Common myeloid progenitor, CD34-positive (primary cell): ENCODE data around the gene CEP128.

Experiments used
- CTCF ChIA-PET: fragments of 350-600 bp; sonication (Branson Sonifier 250); formaldehyde crosslinking; loops from one replicate; lab custom pipeline; 2021; ENCODE audit warnings: antibody characterized with exemption; lab: Charles Lee
- POLR2A ChIA-PET: fragments of 350-600 bp; sonication (Branson Sonifier 250); formaldehyde crosslinking; loops from one replicate; lab custom pipeline; 2021; ENCODE audit warnings: antibody characterized with exemption; lab: Charles Lee
- DNase-seq, 3 donors: peaks; one replicate each; pipeline versions ENCODE4 v3.0.0 to v3.0.0-alpha.2; 2013
- H3K27ac ChIP-seq, 2 experiments: 1 replicate in 1 of 2; 2 replicates in 1 of 2; pipeline ENCODE4 v1.7.0; 2013; ENCODE audit warnings: inconsistent platforms in 2 of 2, low read length in 2 of 2, mild to moderate bottlenecking in 2 of 2, low read depth in 1 of 2, moderate library complexity in 1 of 2; ENCODE audit not compliant: severe bottlenecking in 2 of 2, insufficient read depth in 1 of 2, poor library complexity in 1 of 2
- H3K27me3 ChIP-seq, 5 experiments: replicated peaks in 2 of 5; 1 replicate in 3 of 5; 2 replicates in 2 of 5; pipeline versions ENCODE4 v1.6.1 to v1.7.0; 2013; ENCODE audit warnings: low read length in 4 of 5, mild to moderate bottlenecking in 2 of 5, moderate library complexity in 2 of 5, inconsistent platforms in 1 of 5; ENCODE audit not compliant: insufficient read depth in 5 of 5, control insufficient read depth in 4 of 5
- H3K36me3 ChIP-seq, 4 experiments: 1 replicate in 2 of 4; 2 replicates in 2 of 4; pipeline versions ENCODE4 v1.6.1 to v1.7.0; 2013; ENCODE audit warnings: low read length in 3 of 4, control low read depth in 1 of 4, mild to moderate bottlenecking in 1 of 4; ENCODE audit not compliant: control insufficient read depth in 4 of 4, insufficient read depth in 4 of 4
- H3K4me1 ChIP-seq, 4 experiments: 1 replicate in 3 of 4; 2 replicates in 1 of 4; pipeline versions ENCODE4 v1.6.1 to v1.7.1; 2013; ENCODE audit warnings: low read length in 3 of 4, mild to moderate bottlenecking in 3 of 4, control low read depth in 1 of 4, inconsistent platforms in 1 of 4, moderate library complexity in 1 of 4; ENCODE audit not compliant: control insufficient read depth in 4 of 4, insufficient read depth in 4 of 4; ENCODE audit errors: control extremely low read depth in 1 of 4
- H3K4me3 ChIP-seq, 7 experiments: 1 replicate in 4 of 7; 2 replicates in 3 of 7; pipeline versions ENCODE4 v1.5.1 to v1.7.0; 2013; ENCODE audit warnings: mild to moderate bottlenecking in 7 of 7, low read length in 6 of 7, moderate library complexity in 6 of 7, inconsistent platforms in 2 of 7, low read depth in 2 of 7, control low read depth in 1 of 7; ENCODE audit not compliant: insufficient read depth in 4 of 7, control insufficient read depth in 1 of 7; ENCODE audit errors: extremely low read depth in 1 of 7
- H3K9me3 ChIP-seq, 5 experiments: 1 replicate in 4 of 5; 2 replicates in 1 of 5; pipeline versions ENCODE4 v1.6.1 to v1.7.1; 2013; ENCODE audit warnings: low read length in 4 of 5, mild to moderate bottlenecking in 2 of 5, inconsistent platforms in 1 of 5, low read depth in 1 of 5, moderate library complexity in 1 of 5; ENCODE audit not compliant: control insufficient read depth in 4 of 5, insufficient read depth in 2 of 5; ENCODE audit errors: control extremely low read depth in 1 of 5
- WGBS: methylation state at CpG from one replicate; pipeline ENCODE4 v1.1.5; 2013; ENCODE audit not compliant: insufficient coverage; 5-methylcytosine and 5-hydroxymethylcytosine counted together

CEP128 gene

DNA sequence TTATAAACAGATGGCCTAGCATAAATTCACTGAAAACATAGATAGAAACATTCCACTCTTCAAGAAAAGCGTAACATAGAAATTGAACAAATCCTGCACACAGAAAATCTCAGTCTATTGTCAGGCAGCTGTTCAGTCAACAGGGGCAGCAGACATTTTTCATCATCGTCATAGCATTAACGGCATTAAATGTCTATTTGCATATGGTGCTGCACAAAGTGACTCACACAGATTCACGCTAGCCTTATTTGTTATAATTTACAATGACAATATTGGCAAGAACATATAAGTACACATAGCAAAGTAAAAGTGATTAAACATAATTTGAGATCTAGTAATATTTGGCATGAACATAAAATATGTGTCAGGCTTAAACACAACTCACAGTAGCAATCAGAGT is 95.7 kb downstream of the CEP128 start:
- H3K27ac ChIP-seq = no peak overlapping the region
- H3K4me3 ChIP-seq = no peak overlapping the region
- CTCF ChIA-PET = interaction anchor here (0.6 kb wide), 2 partner anchors 487 to 528 kb away, joined by 3 to 4 read pairs; no protein-coding TSS in a partner anchor
- WGBS = 100% methylated on average over 1 of the region's 4 CpGs
- POLR2A ChIA-PET = no interaction called here
- no peaks in the 10 kb centered on the region for H3K27me3 ChIP-seq
- no peaks in the 10 kb centered on the region for H3K9me3 ChIP-seq
- no peaks in the 10 kb centered on the region for H3K36me3 ChIP-seq
- peaks cover 0 to 3% (median 0%) of the 10 kb centered on the region in 4 experiments for H3K4me1 ChIP-seq
- DNase-seq = no peak

DNA sequence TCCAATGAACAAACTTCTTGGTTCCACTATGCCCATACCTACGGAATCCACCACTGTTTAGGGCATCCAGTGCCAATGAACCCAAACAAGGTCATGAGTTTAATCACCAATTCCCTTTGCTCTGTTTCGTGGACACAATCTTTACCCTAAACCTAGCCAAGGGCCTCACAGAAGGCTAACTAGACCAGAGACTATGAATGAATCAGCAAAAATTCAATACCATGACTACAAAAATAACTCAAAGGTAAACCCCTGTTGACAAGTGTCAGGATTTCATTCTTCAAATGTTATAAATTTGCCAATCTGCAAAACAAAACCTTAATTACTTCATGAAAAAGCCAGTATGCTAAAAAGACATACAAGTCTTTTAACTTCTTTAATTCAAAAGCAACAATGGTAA is 96.7 kb downstream of the CEP128 start:
- Histone ChIP-seq H3K9me3 (no peaks in the 10 kb centered on the region), H3K4me1 (peaks cover 0 to 3% (median 0%) of the 10 kb centered on the region in 4 experiments), H3K36me3 (no peaks in the 10 kb centered on the region), H3K27me3 (no peaks in the 10 kb centered on the region), H3K4me3 (no peak overlapping the region), H3K27ac (no peak overlapping the region)
- POLR2A ChIA-PET = no interaction called here
- no peak for DNase-seq
- 100% methylated on average over 2 of the region's 2 CpGs for WGBS
- CTCF ChIA-PET = no interaction called here

DNA sequence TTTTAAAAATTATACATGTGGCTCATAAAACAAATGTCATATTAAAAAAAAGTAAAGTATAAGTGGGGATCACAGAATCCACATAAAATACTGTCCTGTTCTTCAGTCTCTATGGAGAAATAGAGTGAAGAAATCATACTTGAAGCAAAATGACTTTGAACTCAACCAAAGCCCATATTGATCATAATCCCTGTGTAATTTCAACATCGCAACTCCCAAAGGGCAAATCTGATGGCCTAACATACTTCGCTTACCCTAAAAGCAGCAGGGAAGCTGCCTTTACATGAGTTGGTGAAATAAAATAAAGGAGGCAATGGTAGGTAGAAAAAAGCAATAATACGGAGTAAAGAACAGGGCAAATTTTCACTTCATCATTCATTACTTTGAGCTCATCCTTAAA is 101.8 kb downstream of the CEP128 start:
- Histone ChIP-seq H3K36me3 (peaks cover 0 to 8% (median 1%) of the 10 kb centered on the region in 4 experiments), H3K27ac (no peak overlapping the region), H3K4me3 (no peak overlapping the region), H3K4me1 (peaks cover 0 to 2% (median 0%) of the 10 kb centered on the region in 4 experiments), H3K27me3 (no peaks in the 10 kb centered on the region), H3K9me3 (no peaks in the 10 kb centered on the region)
- CTCF ChIA-PET = interaction anchor here (2.0 kb wide), 1 partner anchor 11 kb away, joined by 7 read pairs; no protein-coding TSS in a partner anchor
- POLR2A ChIA-PET = no interaction called here
- WGBS = no CpG with 5 or more reads among the region's 3 CpGs
- DNase-seq = no peak

DNA sequence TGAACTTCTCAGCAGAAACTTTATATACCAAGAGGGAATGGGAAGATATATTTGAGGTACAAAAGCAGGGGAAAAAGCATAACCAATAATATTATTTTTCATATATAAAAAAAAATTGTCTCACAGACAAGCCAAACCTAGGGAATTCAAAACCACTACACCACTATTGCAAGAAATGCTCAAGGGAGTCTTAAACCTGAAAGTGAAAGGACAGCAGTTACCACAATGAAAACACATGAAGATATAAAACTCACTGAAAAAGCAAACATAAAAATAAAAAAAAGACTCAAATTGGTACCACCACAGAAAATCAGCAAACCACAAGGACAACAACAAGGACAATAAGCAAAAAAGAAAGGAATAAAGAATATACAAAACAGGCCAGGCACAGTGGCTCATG is 131.9 kb downstream of the CEP128 start:
- CTCF ChIA-PET = no interaction called here
- Histone ChIP-seq H3K4me3 (no peak overlapping the region), H3K36me3 (no peaks in the 10 kb centered on the region), H3K27me3 (no peaks in the 10 kb centered on the region), H3K4me1 (peaks cover 0 to 3% (median 0%) of the 10 kb centered on the region in 4 experiments), H3K27ac (no peak overlapping the region), H3K9me3 (peaks cover 0 to 9% (median 4%) of the 10 kb centered on the region in 5 experiments)
- DNase-seq = no peak
- POLR2A ChIA-PET = no interaction called here

DNA sequence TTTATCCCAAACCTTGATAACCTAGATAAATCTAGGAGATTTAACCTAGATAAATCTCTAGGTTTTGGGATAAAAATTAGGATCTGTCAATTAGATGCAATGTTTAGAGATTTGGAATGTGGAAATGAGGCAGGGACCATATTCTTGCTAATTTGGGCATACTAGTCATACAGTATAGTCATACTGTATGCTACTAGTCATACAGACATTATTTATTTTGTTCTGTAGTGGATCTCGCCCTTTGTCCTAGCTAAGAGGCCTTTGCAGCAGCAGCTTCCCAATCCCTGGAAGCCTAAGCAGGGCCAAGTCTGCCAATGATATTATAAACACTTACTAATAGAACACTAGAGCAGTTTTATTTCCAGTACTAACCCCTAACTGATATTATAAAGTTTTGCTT is 136.4 kb downstream of the CEP128 start:
- CTCF ChIA-PET = no interaction called here
- peaks cover 0 to 3% (median 0%) of the 10 kb centered on the region in 4 experiments for H3K36me3 ChIP-seq
- no peak for DNase-seq
- POLR2A ChIA-PET = no interaction called here
- H3K27me3 ChIP-seq = no peaks in the 10 kb centered on the region
- WGBS = no CpG with 5 or more reads among the region's 1 CpG
- H3K9me3 ChIP-seq = peaks cover 0 to 11% (median 4%) of the 10 kb centered on the region in 5 experiments
- H3K4me3 ChIP-seq = no peak overlapping the region
- peaks cover 0 to 3% (median 0%) of the 10 kb centered on the region in 4 experiments for H3K4me1 ChIP-seq
- H3K27ac ChIP-seq = no peak overlapping the region

DNA sequence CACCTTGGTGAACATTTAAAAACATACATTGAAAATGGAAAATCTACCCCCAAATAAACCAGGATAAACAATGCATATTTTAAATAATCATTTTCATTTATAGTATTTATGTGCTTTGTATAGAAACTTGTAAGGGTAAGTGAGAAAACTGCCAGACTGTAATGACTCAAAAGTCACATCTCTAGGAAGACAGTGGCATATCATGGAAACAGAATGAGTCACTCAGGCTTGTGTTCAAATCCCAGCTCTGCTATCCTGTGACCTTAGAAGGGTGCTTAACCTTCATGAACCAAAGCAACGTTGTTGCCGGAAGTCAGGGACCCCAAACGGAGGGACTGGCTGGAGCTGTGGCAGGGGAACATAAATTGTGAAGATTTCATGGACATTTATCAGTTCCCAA is 142.7 kb downstream of the CEP128 start:
- no peak overlapping the region for H3K27ac ChIP-seq
- no peak for DNase-seq
- H3K36me3 ChIP-seq = peaks cover 0 to 6% (median 0%) of the 10 kb centered on the region in 4 experiments
- CTCF ChIA-PET = no interaction called here
- no peak overlapping the region for H3K4me3 ChIP-seq
- no CpG with 5 or more reads among the region's 3 CpGs for WGBS
- H3K27me3 ChIP-seq = no peaks in the 10 kb centered on the region
- peaks cover 0 to 8% (median 3%) of the 10 kb centered on the region in 5 experiments for H3K9me3 ChIP-seq
- POLR2A ChIA-PET = no interaction called here
- no peaks in the 10 kb centered on the region for H3K4me1 ChIP-seq

DNA sequence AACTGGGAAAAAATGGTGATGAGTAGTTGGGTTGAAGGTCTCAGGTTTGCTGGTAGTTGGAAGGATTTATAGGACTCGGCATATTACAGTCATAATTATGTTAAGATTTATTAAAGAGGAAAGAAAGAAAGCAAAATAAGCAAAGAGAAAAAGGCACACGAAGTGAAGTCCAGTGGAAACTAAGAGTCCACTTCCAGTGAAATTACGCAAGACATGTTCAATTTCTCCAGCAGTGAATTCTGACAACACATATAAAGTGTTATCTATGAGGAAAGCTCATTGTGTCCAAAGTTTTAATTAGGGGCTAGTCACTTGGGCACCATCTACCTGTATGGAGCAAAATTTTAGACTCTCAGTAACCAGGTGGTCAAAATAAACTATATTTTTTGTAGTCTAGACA is 143.3 kb downstream of the CEP128 start:
- POLR2A ChIA-PET = no interaction called here
- Histone ChIP-seq H3K4me1 (no peaks in the 10 kb centered on the region), H3K36me3 (peaks cover 0 to 6% (median 0%) of the 10 kb centered on the region in 4 experiments), H3K27ac (no peak overlapping the region), H3K9me3 (peaks cover 0 to 8% (median 3%) of the 10 kb centered on the region in 5 experiments), H3K4me3 (no peak overlapping the region), H3K27me3 (no peaks in the 10 kb centered on the region)
- WGBS = no CpG with 5 or more reads among the region's 3 CpGs
- CTCF ChIA-PET = no interaction called here
- no peak for DNase-seq
